ENCODE measurements around the gene ANKS1B. TPM values are rescaled to one million over a fixed set of nuclear protein-coding genes. Genes with fewer than 3 reads are reported as not detected.

The ANKS1B gene
- total RNA-seq, 1 donor from 2014 or later, result 2.3 TPM

GRCh38 chr12:99372257-99372920, 612.3 kb downstream of the ANKS1B start:
- no peaks in the 10 kb centered on the region for H3K36me3 Mint-ChIP-seq (ENCODE audit: low read depth)
- H3K4me1 Mint-ChIP-seq (ENCODE audit: low read depth), result no peaks in the 10 kb centered on the region
- TF ChIP-seq CTCF (IDR thresholded peaks at IDR 0.05), result no peak
- no peak overlapping the region for H3K27ac Mint-ChIP-seq (ENCODE audit: unreplicated experiment)
- peaks cover 8% of the 10 kb centered on the region for H3K27me3 Mint-ChIP-seq (ENCODE audit: low read depth)
- H3K9me3 Mint-ChIP-seq (ENCODE audit: low read depth), result no peaks in the 10 kb centered on the region
- no peak overlapping the region for H3K4me3 Mint-ChIP-seq (ENCODE audit: unreplicated experiment)
- DNase-seq (ENCODE audit: low spot score), result no peak

GRCh38 chr12:99370421-99371138, 614.2 kb downstream of the ANKS1B start:
- no peak for TF ChIP-seq CTCF (IDR thresholded peaks at IDR 0.05)

GRCh38 chr12:99367181-99367580, 617.6 kb downstream of the ANKS1B start:
- Mint-ChIP-seq H3K9me3 (ENCODE audit: low read depth) (no peaks in the 10 kb centered on the region), H3K27ac (ENCODE audit: unreplicated experiment) (no peak overlapping the region), H3K4me3 (ENCODE audit: unreplicated experiment) (no peak overlapping the region), H3K4me1 (ENCODE audit: low read depth) (no peaks in the 10 kb centered on the region), H3K27me3 (ENCODE audit: low read depth) (no peaks in the 10 kb centered on the region), H3K36me3 (ENCODE audit: low read depth) (no peaks in the 10 kb centered on the region)
- no peak for DNase-seq (ENCODE audit: low spot score)
- no peak for TF ChIP-seq CTCF (IDR thresholded peaks at IDR 0.05)

More at GRCh38 chr12:99370421-99371138, 614.2 kb downstream of the ANKS1B start:
- H3K9me3 Mint-ChIP-seq (ENCODE audit: low read depth), result no peaks in the 10 kb centered on the region
- H3K27ac Mint-ChIP-seq (ENCODE audit: unreplicated experiment), result no peak overlapping the region
- H3K27me3 Mint-ChIP-seq (ENCODE audit: low read depth), result peaks cover 8% of the 10 kb centered on the region
- no peak overlapping the region for H3K4me3 Mint-ChIP-seq (ENCODE audit: unreplicated experiment)
- no peaks in the 10 kb centered on the region for H3K36me3 Mint-ChIP-seq (ENCODE audit: low read depth)
- no peaks in the 10 kb centered on the region for H3K4me1 Mint-ChIP-seq (ENCODE audit: low read depth)
- DNase-seq (ENCODE audit: low spot score), result no peak

- Mint-ChIP-seq H3K27me3 (ENCODE audit: low read depth) (peaks cover 2% of the 10 kb centered on the region), H3K4me1 (ENCODE audit: low read depth) (no peaks in the 10 kb centered on the region), H3K9me3 (ENCODE audit: low read depth) (no peaks in the 10 kb centered on the region), H3K27ac (ENCODE audit: unreplicated experiment) (no peak overlapping the region), H3K4me3 (ENCODE audit: unreplicated experiment) (no peak overlapping the region), H3K36me3 (ENCODE audit: low read depth) (no peaks in the 10 kb centered on the region)
- no peak for DNase-seq (ENCODE audit: low spot score)
- TF ChIP-seq CTCF (IDR thresholded peaks at IDR 0.05), result no peak
Measured at GRCh38 chr12:99352269-99352668, 632.5 kb downstream of the ANKS1B start.

- H3K36me3 Mint-ChIP-seq (ENCODE audit: low read depth), result no peaks in the 10 kb centered on the region
- no peak for DNase-seq (ENCODE audit: low spot score)
- no peaks in the 10 kb centered on the region for H3K9me3 Mint-ChIP-seq (ENCODE audit: low read depth)
- no peak overlapping the region for H3K4me3 Mint-ChIP-seq (ENCODE audit: unreplicated experiment)
- no peak overlapping the region for H3K27ac Mint-ChIP-seq (ENCODE audit: unreplicated experiment)
- H3K27me3 Mint-ChIP-seq (ENCODE audit: low read depth), result peaks cover 8% of the 10 kb centered on the region
- H3K4me1 Mint-ChIP-seq (ENCODE audit: low read depth), result no peaks in the 10 kb centered on the region
- no peak for TF ChIP-seq CTCF (IDR thresholded peaks at IDR 0.05)
Measured at GRCh38 chr12:99343960-99344359, 640.8 kb downstream of the ANKS1B start.
